ENCODE data around the gene NKIRAS2.

The NKIRAS2 gene

DNA sequence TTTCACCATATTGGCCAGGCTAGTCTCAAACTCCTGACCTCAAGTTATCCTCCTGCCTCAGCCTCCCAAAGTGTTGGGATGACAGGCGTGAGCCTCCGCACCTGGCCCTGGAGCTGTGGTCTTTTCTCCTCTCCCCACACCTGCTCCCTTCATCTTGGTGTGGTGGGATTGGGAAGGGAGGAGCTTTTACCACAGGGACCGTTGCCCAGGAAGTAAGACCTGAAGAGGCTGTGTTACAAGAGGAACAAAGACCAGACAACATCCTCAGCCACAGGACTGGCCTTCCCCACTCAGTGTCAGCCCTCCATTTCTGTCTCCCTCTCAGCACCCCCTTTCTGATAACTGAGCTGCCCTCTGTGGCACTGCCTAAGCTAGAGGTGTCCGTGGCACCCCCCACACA is 39.9 kb downstream of the NKIRAS2 start:
- no peak for DNase-seq

DNA sequence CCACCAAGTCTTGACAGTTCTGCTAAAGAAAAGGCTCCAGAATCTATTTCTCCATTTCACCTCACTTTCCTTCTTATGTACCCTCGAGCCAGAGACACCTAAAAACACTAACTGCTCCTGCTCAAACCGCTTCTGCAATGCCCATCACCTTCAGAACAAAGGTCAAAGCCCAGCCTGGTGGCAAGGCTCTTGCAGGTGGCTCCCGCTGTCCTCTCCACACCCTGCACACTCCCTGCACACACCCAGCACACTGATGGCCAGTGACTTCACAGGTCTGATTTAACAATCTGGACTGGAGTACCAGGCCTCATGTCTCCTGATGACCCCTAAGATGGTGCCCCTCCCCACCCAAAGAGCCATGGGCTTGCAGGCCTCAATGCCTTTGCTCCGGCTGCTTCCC is 40.3 kb downstream of the NKIRAS2 start:
- no peak for DNase-seq

DNA sequence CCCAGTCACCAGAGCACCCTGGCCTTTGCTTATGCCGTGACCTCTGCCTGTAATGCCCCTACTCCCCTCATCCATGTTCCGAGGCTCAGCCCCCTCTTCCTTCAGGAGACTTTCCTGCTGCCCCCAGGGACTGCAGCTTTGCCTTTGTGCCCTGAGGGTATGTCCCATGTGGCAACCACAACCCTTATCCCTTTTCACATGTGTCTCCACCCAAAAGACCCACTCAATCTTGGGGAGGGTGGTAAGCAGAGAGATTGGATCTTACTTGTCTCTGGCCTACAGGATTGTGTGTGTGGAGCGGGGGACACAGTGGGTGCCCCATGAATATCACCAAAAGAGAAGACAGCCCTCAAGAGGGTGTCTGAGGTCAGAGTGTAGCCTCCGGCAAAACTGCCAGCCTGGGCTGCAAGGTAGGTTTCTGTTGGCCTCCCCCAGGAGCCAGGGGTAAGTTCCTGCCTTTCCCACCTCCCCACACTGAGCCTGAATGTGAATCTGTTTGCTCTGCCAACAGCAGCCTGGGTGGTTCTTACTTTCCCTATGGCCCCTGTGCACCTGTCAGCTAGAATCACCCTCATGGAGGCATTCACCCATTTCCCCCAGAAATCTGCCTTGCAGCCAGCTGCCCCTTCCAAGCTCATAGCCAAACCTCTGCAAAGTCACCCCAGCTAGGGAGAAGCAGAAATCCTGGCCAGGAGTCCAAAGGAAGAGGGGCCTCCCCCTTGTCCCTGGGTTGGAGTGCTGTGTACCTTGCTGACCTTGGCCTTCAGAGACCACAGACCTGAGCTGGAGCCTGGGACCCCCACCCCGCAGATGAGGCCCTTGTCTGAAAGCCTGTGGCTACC is 42.0 kb downstream of the NKIRAS2 start:
- DNase-seq, result no peak

DNA sequence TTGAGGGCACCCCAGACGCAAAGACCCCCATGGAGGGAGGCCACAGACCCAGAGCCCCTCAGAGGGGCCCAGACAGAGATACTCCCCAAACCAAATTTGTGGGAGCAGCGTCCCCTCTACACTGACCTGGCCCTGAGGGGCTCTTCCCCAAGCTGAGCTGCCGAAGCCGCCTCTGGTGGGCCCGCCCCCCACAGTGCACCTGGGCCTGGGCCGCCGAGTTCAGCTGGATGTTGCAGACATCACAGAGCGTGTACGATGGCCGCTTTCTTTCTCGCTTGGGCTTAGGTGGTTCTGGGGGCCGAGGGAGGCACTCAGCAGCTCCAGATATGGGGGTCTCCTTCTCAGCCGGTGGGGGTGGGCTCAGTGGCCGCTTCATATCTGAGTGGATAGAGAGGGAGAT is 42.8 kb downstream of the NKIRAS2 start:
- DNase-seq, result no peak

DNA sequence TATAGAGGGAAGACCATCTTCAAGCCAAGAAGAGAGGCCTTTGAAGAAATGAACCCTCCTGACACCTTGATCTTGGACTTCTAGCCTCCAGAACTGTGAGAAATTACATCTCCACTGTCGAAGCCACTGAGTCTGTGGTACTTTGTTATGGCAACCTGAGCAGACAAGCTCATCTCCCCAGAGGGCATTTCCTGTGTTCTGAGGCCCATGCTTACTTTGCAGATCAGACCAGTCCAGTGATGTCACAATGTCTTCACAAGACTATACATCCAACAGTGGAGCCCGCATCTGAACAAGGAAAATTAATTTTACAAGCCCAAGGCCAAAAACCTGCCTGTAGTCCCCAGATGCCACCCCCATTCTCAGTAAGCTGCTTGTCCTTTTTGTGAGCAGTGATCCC is 45.3 kb downstream of the NKIRAS2 start:
- no peak for DNase-seq

DNA sequence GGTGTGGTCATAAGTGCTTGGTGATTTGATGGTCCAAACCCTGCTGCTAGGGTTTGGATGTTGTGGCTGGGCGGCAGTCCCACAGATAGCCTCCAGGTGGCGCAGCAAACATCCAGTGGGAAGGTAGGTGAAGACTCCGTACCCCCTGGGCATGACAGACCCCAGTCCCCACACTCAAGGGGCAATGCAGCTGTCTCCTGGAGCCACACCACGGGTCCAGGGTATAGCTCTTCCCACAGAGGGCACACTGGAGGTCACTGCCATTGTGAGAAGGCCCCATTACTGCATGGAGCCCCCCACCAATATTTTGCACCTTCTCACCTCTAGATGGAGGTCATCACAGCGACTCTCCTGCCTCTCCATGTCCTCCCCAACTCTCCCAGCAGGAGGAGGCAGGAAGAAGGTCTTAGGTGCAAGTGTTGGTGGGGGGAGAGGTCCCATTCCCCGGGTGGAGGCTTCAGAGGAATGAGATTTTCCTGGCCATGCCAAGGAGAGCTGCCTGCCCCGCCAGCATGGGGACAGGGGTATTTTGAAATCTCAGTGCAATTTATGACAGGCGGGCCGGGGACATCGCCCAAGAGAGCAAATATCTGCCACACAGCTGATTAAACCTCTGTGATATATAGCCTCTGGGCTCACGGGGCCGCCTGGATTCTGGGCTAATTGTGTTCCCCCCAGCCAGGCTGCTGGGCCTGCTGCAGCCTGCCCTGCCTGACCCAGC is 47.6 kb downstream of the NKIRAS2 start:
- no peak for DNase-seq

DNA sequence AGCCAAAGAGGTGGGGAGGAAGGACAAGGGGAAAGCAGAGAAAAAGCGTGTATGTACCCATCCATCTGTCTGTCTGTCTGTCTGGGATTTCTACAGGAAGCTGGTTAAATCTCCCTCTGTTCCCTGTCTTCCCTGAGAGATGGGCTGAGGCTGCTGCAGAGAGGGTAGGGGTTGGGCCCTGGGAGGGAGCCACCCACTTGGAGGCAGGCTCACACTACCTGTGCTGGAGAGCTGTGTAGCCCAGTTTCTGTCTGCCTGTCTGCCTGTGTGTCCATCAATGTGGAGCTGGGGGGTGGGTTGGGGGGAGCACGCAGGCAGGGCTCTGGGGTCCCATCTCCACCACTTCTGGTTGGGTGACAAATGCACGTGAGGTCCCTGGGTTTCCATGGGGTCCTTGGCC is 49.1 kb downstream of the NKIRAS2 start:
- no peak for DNase-seq

DNA sequence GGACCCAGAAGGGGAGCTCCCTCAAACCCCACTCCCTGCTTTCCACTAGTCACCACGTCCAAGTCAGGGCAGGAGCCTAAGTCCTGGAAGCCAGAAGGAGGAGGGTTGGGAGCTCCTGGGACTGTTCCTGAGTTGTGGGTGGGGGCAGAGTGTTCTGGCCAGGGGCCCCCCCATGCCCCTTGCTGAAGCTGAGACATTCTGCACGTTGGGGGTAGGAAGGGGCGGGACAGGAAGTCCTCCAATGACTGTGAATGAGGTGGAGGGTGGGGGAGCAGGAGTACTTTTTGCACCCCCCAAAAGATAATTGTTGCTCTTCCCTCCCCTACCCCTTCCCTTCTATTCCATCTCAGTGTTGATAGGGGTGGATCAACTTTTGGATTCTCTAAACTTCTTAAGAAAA is 51.9 kb downstream of the NKIRAS2 start:
- DNase-seq, result no peak

DNA sequence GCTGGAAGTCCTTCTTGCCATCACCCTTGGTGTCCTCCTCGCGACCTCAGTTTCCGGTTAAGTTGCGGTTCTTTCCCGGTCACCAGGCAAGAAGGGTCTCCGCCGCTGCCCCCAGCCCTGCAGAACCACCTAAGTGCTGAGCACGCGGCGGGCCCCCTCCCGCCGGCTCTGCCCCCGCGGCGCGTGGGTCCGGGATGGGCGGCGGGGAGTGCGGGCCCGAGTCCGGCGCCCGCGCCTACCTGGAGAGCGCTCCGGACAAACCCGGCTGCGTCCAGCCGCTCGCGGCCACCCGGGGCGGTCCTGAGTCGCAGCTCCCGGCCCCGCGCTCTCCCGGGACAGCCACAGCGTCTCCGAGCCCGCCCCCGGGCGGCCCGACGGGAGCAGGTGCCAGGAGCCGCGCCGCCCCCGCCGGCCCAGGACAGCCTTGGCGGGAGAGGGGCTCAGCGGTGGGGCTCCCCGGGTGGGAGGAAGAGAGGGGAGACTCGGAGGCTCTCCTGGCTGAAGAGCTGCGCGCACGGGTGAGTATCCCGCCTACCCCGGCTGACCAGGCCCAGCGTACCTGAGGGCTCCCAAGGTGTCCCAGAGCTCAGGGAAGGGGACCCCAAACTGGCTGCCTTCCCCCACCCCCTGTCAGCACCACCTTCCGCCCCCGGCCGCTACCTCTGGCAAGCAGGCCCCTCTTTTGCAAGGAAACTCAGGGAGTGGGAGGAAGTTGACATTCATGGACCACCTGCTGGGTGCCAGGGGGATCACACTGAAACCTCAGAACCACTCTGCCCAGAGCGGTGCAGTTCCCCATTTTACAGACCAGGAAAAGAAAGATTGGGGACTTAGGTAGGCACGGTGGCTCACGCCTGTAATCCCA is 52.7 kb downstream of the NKIRAS2 start:
- no peak for DNase-seq

Measured in NCI-H510A (cell line).